ENCODE measurements around the gene PIANP.
"Not testable (repeated sequence)": the region's sequence is repeated elsewhere in the genome, so short reads cannot be mapped to it uniquely, and the experiment has no call there.

The PIANP gene

GRCh38 chr12:6700646-6701051, at the start of gene PIANP:
Gene PIANP (minus strand): TSS chr12:6700815. CDS start chr12:6698061, 2,754 bp downstream.
- DNase-seq = no peak

DNA sequence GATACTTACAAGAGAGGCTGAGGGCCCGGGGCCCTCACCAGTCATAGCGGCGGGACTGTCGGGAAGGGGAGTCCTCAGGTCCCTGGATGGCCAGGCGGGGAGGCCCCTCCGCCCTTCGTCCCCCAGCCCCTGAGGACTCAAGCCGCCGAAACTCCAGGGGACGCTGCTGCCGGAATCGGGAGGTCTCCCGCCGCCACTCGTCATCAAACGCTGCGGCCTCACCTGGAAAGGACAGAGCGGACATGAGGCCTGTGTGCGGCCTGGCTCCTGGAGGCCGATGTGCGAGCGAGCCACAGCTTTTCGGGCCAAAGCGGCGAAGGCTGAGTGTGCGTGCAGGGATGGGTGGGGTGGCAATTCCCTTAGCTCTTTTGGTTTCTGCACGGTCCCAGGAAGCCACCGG, 48.1 kb upstream of the PIANP start:
- DNase-seq = no peak

- DNase-seq = no peak
Observed at GRCh38 chr12:6747216-6747615, 46.6 kb upstream of the PIANP start.

DNA sequence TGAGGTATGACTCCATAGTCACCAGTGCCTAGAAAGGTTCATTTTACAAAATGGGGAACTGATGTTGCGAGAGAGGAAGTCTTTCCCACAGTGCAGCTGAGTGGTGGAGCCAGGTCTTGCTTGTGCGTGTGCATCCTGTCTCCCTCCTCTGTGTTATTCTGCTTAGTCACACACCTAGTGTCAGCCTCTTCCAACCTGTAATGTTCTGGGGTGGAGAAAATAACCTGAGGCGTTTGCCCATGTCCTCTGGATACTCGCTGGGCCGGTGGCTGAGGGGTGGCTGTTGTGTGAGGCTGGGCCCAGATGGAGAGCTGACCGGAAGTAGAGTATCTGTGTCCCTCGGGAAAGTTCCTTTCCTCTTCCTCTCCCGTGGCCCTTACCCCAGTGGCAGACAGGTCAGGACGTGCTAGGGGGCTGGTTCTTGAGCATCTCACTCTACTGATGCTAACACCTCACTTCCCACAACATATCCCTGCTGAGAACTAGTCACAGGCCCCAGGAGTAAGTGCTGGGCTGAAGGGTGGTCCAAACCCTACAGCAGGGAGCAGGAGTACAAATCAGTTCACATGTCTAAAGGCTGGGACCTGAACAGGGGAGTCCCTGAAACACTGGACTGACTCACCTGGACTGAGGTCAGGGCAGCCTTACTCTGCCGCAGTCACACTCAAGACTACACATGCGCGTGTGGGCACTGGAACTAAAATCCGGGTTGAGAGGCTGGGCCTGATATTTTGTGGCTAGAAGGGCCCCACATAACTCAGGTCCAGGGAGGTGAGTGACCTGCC, 45.3 kb upstream of the PIANP start:
- peak; percentile 32 to 92 for DNase-seq

DNA sequence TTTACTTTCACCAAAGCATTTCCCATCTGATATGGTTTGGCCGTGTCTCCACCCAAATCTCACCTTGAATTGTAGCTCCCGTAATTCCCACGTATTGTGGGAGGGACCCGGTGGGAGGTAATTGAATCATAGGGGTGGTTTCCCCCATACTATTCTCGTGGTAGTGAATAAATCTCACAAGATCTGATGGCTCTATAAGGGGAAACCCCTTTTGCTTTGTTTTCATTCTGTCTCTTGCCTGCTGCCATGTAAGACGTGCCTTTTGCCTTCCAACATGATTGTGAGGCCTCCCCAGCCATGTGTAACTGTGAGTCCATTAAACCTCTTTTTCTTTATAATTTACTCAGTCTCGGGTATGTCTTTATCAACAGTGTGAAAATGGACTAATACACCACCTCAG, 42.7 kb upstream of the PIANP start:
- DNase-seq = not testable (repeated sequence)

DNA sequence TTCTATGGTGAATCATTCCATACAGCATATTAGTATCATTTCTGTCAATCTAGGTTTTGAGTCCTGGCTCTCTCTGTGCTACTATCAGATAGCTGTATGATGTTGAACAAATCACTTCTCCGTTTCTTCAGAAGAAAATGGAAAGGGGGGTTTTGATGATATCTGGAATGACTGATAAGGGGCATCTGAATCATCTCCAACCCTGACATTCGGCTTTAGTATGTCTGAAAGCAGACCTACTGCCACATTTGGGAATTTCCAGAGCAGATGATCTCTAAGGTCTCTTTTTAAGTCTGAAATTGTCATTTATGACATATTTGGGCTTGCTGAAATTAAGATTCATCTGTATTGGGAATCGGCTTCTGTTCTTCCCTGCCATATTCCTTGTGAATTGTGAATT, 42.2 kb upstream of the PIANP start:
- DNase-seq = no peak

DNA sequence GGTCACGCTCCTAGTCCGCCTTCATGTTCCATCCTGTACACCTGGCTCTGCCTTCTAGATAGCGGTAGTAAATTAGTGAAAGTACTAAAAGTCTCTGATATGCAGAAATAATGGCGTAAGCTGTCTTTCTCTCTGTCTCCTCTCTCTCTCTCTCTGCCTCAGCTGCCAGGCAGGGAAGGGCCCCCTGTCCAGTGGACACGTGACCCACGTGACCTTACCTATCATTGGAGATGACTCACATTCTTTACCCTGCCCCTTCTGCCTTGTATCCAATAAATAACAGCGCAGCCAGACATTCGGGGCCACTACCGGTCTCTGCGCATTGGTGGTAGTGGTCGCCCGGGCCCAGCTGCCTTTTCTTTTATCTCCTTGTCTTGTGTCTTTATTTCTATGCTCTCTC, 41.5 kb upstream of the PIANP start:
- not testable (repeated sequence) for DNase-seq

GRCh38 chr12:6736754-6737153, 36.1 kb upstream of the PIANP start:
- DNase-seq = no peak

GRCh38 chr12:6735448-6736191, 35.0 kb upstream of the PIANP start:
- peak; percentile 4 to 11 for DNase-seq

DNA sequence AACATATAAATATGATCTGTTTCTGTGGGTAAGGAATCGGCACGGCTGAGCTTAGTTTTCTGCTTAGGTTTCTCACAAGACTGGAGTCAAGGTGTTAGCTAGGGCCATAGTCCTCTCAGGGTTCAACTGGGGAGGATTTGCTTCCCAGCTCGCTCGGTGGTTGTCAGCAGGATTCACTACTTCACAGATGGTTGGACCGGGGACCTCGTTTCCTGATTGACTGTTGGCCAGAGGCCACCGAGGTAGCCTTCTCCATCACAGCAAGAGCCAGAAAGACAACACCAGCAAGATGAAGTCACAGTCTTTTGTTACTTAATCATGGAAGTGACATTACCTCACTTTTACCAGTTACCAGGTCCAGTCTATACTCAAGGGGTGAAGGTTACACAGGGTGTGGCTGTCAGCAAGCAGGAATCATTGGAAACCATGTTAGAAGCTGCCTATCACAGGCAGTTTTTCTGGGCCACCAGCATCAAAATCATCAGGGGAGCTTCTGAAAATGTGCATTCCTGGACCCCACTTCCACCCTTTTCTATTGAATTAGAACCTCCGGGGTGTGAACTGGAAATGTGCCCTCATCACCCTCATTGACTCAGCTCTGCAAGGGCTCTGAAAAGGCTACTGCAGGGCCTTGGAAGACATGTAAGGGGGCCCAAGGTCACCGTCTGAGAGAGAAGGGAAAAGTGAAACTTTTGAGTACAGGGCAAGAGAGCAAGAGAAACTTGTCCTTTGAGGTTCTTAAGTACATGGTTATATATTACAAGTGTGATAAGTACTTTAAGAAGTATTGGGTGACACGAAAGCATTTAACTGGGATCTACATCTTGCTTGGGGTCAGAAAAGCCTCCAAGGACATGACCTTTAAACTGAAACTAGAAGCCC, 34.1 kb upstream of the PIANP start:
- DNase-seq = no peak

- DNase-seq = no peak
Observed at GRCh38 chr12:6730169-6730568, 29.6 kb upstream of the PIANP start.

DNA sequence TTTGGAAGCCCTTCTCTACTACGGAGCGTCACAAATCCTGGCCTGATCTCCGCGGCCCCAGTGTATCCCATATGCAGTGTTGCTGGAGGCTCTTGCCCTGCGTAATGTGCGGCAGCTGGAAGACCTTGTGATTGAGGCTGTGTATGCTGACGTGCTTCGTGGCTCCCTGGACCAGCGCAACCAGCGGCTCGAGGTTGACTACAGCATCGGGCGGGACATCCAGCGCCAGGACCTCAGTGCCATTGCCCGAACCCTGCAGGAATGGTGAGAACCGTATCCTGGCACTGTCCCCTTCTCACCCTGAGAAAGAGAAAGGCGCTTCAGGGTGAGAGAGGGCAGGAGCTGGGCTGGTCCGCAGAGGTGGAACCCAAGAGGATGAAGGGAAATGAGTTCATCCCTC, 28.6 kb upstream of the PIANP start:
- no peak for DNase-seq

DNA sequence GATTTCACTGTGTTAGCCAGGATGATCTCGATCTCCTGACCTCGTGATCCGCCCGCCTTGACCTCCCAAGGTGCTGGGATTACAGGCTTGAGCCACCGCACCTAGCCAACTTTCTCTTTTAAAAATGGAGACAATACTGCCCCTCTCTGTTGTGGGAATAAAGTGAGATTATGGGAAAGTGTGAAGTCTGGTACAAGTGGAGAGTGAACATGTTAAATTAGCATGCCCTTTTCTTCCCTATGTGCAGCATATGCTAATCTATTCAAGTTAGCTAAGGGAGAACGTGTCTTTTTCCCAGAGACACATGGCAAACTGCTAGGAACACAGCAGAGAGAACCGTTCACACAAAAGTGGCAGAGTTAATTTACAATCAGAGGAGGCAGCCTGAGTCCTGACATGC, 24.7 kb upstream of the PIANP start:
- DNase-seq = no peak

DNA sequence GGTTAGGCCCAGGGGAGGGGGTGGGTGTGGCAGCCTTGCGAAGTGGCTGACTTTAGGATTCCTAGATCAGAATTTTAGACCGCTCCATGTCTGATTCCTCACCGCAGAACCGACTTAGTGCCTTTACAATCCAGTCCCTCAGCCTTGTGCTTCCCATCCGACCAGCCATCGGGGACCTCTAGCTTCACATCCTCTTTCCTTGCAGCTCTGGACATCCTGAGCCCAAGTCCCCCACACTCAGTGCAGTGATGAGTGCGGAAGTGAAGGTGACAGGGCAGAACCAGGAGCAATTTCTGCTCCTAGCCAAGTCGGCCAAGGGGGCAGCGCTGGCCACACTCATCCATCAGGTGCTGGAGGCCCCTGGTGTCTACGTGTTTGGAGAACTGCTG, 23.8 kb upstream of the PIANP start:
- DNase-seq = no peak

GRCh38 chr12:6723607-6724408, 23.2 kb upstream of the PIANP start, which contains the start of gene COPS7A:
Gene COPS7A (plus strand): TSS chr12:6724046. CDS start chr12:6724657, 611 bp downstream.
- peak; percentile 90 to 97 for DNase-seq

GRCh38 chr12:6722863-6723262, 22.2 kb upstream of the PIANP start:
- DNase-seq = no peak

GRCh38 chr12:6716874-6717437, 16.3 kb upstream of the PIANP start:
- no peak for DNase-seq

- DNase-seq = not testable (repeated sequence)
Observed at GRCh38 chr12:6716031-6716873, 15.6 kb upstream of the PIANP start.

DNA sequence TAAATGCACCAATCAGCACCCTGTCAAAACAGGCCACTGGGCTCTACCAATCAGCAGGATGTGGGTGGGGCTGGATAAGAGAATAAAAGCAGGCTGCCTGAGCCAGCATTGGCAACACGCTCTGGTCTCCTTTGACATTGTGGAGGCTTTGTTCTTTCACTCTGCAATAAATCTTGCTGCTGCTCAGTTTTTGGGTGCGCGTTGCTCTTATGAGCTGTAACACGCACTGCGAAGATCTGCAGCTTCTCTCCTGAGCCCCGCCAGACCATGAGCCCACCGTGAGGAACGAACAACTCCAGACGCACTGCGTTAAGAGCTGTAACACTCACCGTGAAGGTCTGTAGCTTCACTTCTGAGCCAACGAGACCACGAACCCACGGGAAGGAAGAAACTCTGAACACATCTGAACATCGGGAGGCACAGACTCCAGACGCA, 8.4 kb upstream of the PIANP start:
- no peak for DNase-seq

GRCh38 chr12:6708351-6708750, 7.7 kb upstream of the PIANP start:
- not testable (repeated sequence) for DNase-seq

DNA sequence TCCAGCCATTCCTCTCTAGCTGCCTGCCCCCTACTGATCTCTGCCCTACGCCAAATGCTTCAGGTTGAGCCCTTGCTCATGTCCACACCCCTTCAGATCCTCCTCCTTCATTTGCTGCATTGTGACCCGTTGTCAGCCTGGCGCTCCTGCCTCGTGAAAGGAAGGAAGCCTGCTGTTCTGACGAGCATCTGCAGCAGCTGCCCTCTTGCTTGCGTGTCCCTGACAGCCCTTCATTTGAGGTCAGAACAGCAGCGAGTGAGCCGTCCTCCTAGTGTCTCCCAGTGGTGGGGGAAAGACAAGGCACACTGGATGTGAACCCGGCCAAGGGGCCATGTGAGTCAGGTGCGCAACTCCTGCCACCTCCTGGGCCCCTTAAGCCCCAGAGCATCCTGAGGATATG, 3.0 kb upstream of the PIANP start:
- DNase-seq = peak in 1 of 2 donors; percentile 72
